GM12878 (cell line): ENCODE measurements around the gene TMEM94. TPM values are rescaled to one million over a fixed set of nuclear protein-coding genes. Genes with fewer than 3 reads are reported as not detected.

ENCODE experiments used
- ATF7 ChIP-seq: fragments of 450-650 bp; IDR thresholded peaks from 2 replicates; pipeline ENCODE4 v1.6.1; 2016; ENCODE audit warnings: low read depth, mild to moderate bottlenecking
- BACH1 ChIP-seq: fragments of 450-650 bp; IDR thresholded peaks from 2 replicates; pipeline ENCODE4 v1.6.1; 2017; ENCODE audit warnings: mild to moderate bottlenecking, borderline replicate concordance
- CTCF ChIP-seq, 3 experiments: IDR thresholded peaks in 2 of 3; conservative IDR thresholded peaks in 1 of 3; 2 replicates each; pipeline ENCODE4 v1.5.1; 2011; ENCODE audit warnings: low read depth in 3 of 3, low read length in 3 of 3, mild to moderate bottlenecking in 3 of 3, control low read depth in 2 of 3, moderate library complexity in 2 of 3, inconsistent platforms in 1 of 3, mixed read lengths in 1 of 3; ENCODE audit not compliant: control insufficient read depth in 2 of 3, insufficient read depth in 1 of 3; ENCODE audit errors: extremely low read depth in 1 of 3
- HCFC1 ChIP-seq: fragments of 150-350 bp; IDR thresholded peaks from 2 replicates; pipeline ENCODE4 v1.6.1; 2014; ENCODE audit warnings: low read length
- JUND ChIP-seq: IDR thresholded peaks from 2 replicates; pipeline ENCODE4 v1.6.1; 2012; ENCODE audit warnings: low read depth, mild to moderate bottlenecking, low read length, improper control_type of control experiment, moderate library complexity
- KDM1A ChIP-seq: fragments of 200-600 bp; sonication (generic); IDR thresholded peaks from 2 replicates; pipeline ENCODE4 v1.6.1; 2016; ENCODE audit warnings: borderline replicate concordance
- MYC ChIP-seq: IDR thresholded peaks from 2 replicates; pipeline ENCODE4 v1.6.1; 2011; ENCODE audit warnings: mild to moderate bottlenecking, low read length, moderate library complexity, inconsistent platforms; ENCODE audit not compliant: insufficient read depth, insufficient replicate concordance, insufficient read length, severe bottlenecking
- PRDM15 ChIP-seq: fragments of 450-650 bp; formaldehyde crosslinking; IDR thresholded peaks from 2 replicates; pipeline ENCODE4 v1.4.0; 2020; ENCODE audit warnings: mild to moderate bottlenecking, moderate library complexity
- TCF3 ChIP-seq: IDR thresholded peaks from 2 replicates; pipeline ENCODE4 v1.6.1; 2012; ENCODE audit warnings: low read depth, mild to moderate bottlenecking, low read length, borderline replicate concordance; ENCODE audit not compliant: insufficient read depth
- ZBTB33 ChIP-seq: fragments of 450-650 bp; IDR thresholded peaks from 2 replicates; pipeline ENCODE4 v1.6.1; 2017; ENCODE audit warnings: mild to moderate bottlenecking
- ZNF274 ChIP-seq: IDR thresholded peaks from one replicate; pipeline ENCODE4 v1.8.0; 2011; ENCODE audit not compliant: insufficient read length, insufficient read depth
- ZNF622 ChIP-seq: fragments of 450-650 bp; IDR thresholded peaks from 2 replicates; pipeline ENCODE4 v1.6.1; 2017; ENCODE audit warnings: mild to moderate bottlenecking, inconsistent platforms
- ZZZ3 ChIP-seq: IDR thresholded peaks from 2 replicates; pipeline ENCODE4 v1.6.1; 2011; ENCODE audit warnings: low read depth; ENCODE audit not compliant: control insufficient read depth, insufficient read length
- polyA plus RNA-seq, 11 experiments: library from polyadenylated mRNA; depleted of rRNA in 4 of 11; unstranded in 6 of 11; stranded (reverse) in 5 of 11; fragments of >200 nt; fragmentation: Nextera tagmentation in 4 of 11; fragmentation: Illumina TruSeq in 1 of 11; extraction: Ambion mirVana in 4 of 11; extraction: Trizol in 1 of 11; gene quantifications; 1 replicate in 1 of 11; 2 replicates in 10 of 11; pipeline versions ENCODE4 v1.2.1 to v1.2.3, GENCODE V29; 2011 to 2016; ENCODE audit warnings: inconsistent platforms in 2 of 11, missing spikeins in 2 of 11, low read depth in 1 of 11
- total RNA-seq, 4 experiments: library from RNA; depleted of rRNA in 3 of 4; stranded (reverse); fragments of >200 nt in 3 of 4; fragmentation: Illumina TruSeq in 1 of 4; extraction: Trizol in 1 of 4; gene quantifications; 2 replicates each; pipeline versions ENCODE4 v1.2.1 to v1.2.3, GENCODE V29; 2013 to 2021
- TF ChIP-seq, protein P1 (sequence below): fragments of 450-650 bp; IDR thresholded peaks from 2 replicates; pipeline ENCODE4 v1.6.1; 2016; ENCODE audit warnings: mild to moderate bottlenecking, moderate library complexity, borderline replicate concordance
- TF ChIP-seq, protein P2 (sequence below): fragments of 150-350 bp; IDR thresholded peaks from 2 replicates; pipeline ENCODE4 v1.6.1; 2014; ENCODE audit warnings: mild to moderate bottlenecking, low read depth, low read length

The TMEM94 gene
- total and polyA plus RNA-seq, 10 of the 15 experiments (the other 5 are each of a cell fraction or from before 2014, with no cell fraction given), result 0.31 to 70.7 (median 24.4) TPM

DNA sequence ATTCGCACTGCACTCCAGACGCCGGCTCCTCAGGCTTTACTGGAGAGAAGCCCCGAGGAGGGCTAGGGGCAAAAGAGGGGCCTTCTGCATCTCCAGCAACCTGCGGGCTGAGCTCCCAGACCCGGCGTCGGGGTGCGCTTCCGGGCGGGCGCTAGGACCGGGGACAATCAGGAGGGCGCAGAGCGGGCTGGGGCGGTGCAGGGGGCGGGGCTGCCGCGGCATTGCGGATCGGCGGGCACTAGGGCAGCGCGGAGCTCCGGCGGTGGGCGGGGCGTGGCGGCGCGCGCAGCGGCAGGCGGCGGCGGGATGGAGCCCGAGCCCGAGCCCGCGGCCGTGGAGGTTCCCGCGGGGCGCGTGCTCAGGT lies 59.8 kb downstream of the TMEM94 start, which contains the start of gene TSEN54 (continued):
- TF ChIP-seq, protein P1, sequence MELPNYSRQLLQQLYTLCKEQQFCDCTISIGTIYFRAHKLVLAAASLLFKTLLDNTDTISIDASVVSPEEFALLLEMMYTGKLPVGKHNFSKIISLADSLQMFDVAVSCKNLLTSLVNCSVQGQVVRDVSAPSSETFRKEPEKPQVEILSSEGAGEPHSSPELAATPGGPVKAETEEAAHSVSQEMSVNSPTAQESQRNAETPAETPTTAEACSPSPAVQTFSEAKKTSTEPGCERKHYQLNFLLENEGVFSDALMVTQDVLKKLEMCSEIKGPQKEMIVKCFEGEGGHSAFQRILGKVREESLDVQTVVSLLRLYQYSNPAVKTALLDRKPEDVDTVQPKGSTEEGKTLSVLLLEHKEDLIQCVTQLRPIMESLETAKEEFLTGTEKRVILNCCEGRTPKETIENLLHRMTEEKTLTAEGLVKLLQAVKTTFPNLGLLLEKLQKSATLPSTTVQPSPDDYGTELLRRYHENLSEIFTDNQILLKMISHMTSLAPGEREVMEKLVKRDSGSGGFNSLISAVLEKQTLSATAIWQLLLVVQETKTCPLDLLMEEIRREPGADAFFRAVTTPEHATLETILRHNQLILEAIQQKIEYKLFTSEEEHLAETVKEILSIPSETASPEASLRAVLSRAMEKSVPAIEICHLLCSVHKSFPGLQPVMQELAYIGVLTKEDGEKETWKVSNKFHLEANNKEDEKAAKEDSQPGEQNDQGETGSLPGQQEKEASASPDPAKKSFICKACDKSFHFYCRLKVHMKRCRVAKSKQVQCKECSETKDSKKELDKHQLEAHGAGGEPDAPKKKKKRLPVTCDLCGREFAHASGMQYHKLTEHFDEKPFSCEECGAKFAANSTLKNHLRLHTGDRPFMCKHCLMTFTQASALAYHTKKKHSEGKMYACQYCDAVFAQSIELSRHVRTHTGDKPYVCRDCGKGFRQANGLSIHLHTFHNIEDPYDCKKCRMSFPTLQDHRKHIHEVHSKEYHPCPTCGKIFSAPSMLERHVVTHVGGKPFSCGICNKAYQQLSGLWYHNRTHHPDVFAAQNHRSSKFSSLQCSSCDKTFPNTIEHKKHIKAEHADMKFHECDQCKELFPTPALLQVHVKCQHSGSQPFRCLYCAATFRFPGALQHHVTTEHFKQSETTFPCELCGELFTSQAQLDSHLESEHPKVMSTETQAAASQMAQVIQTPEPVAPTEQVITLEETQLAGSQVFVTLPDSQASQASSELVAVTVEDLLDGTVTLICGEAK, result peak; percentile 6
- TF ChIP-seq ZBTB33 (no peak), PRDM15 (CRISPR knock-in tag) (no peak), CTCF (IDR thresholded peaks at IDR 0.05 in 2 of 3, conservative IDR thresholded peaks at IDR 0.05 in 1 of 3; ENCODE audit: control insufficient read depth in 2 of 3, extremely low read depth in 1 of 3, insufficient read depth in 1 of 3, low read depth in 3 of 3, low read length in 3 of 3) (0 out of 6 replicates have a peak, but pooled peaks of 1 of the 3 experiments have one; percentile 3), BACH1 (peak; percentile 79), HCFC1 (peak; percentile 51; the same call in 1 of the 2 replicates), ZNF274 (no peak), KDM1A (no peak), TCF3 (no peak), ZZZ3 (no peak), ZNF622 (no peak), ATF7 (no peak), MYC (no peak), JUND (peak; percentile 41; the same call in 1 of the 2 replicates)
- TF ChIP-seq, protein P2, sequence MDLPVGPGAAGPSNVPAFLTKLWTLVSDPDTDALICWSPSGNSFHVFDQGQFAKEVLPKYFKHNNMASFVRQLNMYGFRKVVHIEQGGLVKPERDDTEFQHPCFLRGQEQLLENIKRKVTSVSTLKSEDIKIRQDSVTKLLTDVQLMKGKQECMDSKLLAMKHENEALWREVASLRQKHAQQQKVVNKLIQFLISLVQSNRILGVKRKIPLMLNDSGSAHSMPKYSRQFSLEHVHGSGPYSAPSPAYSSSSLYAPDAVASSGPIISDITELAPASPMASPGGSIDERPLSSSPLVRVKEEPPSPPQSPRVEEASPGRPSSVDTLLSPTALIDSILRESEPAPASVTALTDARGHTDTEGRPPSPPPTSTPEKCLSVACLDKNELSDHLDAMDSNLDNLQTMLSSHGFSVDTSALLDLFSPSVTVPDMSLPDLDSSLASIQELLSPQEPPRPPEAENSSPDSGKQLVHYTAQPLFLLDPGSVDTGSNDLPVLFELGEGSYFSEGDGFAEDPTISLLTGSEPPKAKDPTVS, result no peak
